Endothelial cell of umbilical vein (primary cell): ENCODE measurements around the gene OR2W3. TPM values are rescaled to one million over a fixed set of nuclear protein-coding genes. Genes with fewer than 3 reads are reported as not detected.

Experiments used
- BruUV-seq: library from RNA; stranded (reverse); fragments of 400-500 nt; replicated peaks from 2 replicates; lab custom pipeline; 2021; lab: Mats Ljungman, UMichigan
- CTCF ChIA-PET: fragments of 300-600, 350-600 bp; sonication (Branson Sonifier 250); formaldehyde crosslinking; loops from one replicate; lab custom pipeline; 2021; ENCODE audit warnings: antibody characterized with exemption, inconsistent platforms; lab: Charles Lee
- POLR2A ChIA-PET: fragments of 300-600, 350-600 bp; sonication (Branson Sonifier 250); formaldehyde crosslinking; loops from one replicate; lab custom pipeline; 2021; ENCODE audit warnings: antibody characterized with exemption, inconsistent platforms; lab: Charles Lee
- DNase-seq: peaks from one replicate; pipeline ENCODE4 v3.0.0-alpha.2; 2011; ENCODE audit warnings: low read depth, low spot score
- FAIRE-seq: peaks from 2 replicates; lab custom pipeline; 2011; peaks lifted over from hg19 to GRCh38; lab: Jason Lieb, UNC
- H2AFZ ChIP-seq: 2 replicates; pipeline ENCODE4 v1.6.0; 2012; ENCODE audit warnings: low read depth, low read length, control low read depth, inconsistent platforms
- H3K27ac ChIP-seq: 2 replicates; pipeline ENCODE4 v1.5.1; 2011; ENCODE audit warnings: low read depth, mild to moderate bottlenecking, control low read depth, low read length, moderate library complexity; ENCODE audit not compliant: insufficient read depth
- H3K27me3 ChIP-seq, 2 experiments: 2 replicates each; pipeline versions ENCODE4 v1.6.0 to v1.6.1; 2011; ENCODE audit warnings: low read length in 2 of 2, mixed read lengths in 1 of 2; ENCODE audit not compliant: control insufficient read depth in 2 of 2, insufficient read depth in 2 of 2
- H3K36me3 ChIP-seq, 2 experiments: 2 replicates in 1 of 2; 3 replicates in 1 of 2; pipeline ENCODE4 v1.5.1; 2011; ENCODE audit warnings: low read length in 2 of 2, mild to moderate bottlenecking in 1 of 2, moderate library complexity in 1 of 2; ENCODE audit not compliant: control insufficient read depth in 2 of 2, insufficient read depth in 2 of 2; ENCODE audit errors: extremely low read depth in 1 of 2
- H3K4me1 ChIP-seq: 3 replicates; pipeline ENCODE4 v1.5.1; 2011; ENCODE audit warnings: mild to moderate bottlenecking, low read length; ENCODE audit not compliant: control insufficient read depth, insufficient read depth; ENCODE audit errors: extremely low read depth
- H3K4me2 ChIP-seq: 2 replicates; pipeline ENCODE4 v1.6.1; 2011; ENCODE audit warnings: low read length, control low read depth, mixed read lengths; ENCODE audit not compliant: insufficient read depth
- H3K4me3 ChIP-seq, 3 experiments: fragments of 200-600 bp in 1 of 3; sonication (generic), shearing (Covaris generic) in 1 of 3; replicated peaks in 1 of 3; 2 replicates each; pipeline ENCODE4 v1.5.1; 2011 to 2016; ENCODE audit warnings: control low read depth in 3 of 3, low read length in 3 of 3, mild to moderate bottlenecking in 2 of 3, inconsistent platforms in 1 of 3, low read depth in 1 of 3, moderate library complexity in 1 of 3; ENCODE audit not compliant: insufficient read depth in 1 of 3
- H3K79me2 ChIP-seq: 2 replicates; pipeline ENCODE4 v1.6.0; 2012; ENCODE audit warnings: low read length, inconsistent platforms; ENCODE audit not compliant: control insufficient read depth, insufficient read depth
- H3K9ac ChIP-seq: replicated peaks from 2 replicates; pipeline ENCODE3; 2011; ENCODE audit warnings: low read length, control low read depth; ENCODE audit not compliant: insufficient read depth; ENCODE audit errors: extremely low read depth
- H3K9me1 ChIP-seq: replicated peaks from 3 replicates; pipeline ENCODE4 v1.6.0; 2011; ENCODE audit warnings: mild to moderate bottlenecking, low read length; ENCODE audit not compliant: control insufficient read depth, insufficient read depth; ENCODE audit errors: extremely low read depth
- H3K9me3 ChIP-seq: replicated peaks from 2 replicates; pipeline ENCODE4 v1.5.1; 2012; ENCODE audit warnings: low read length, inconsistent platforms; ENCODE audit not compliant: control insufficient read depth, insufficient read depth
- H4K20me1 ChIP-seq: replicated peaks from 2 replicates; pipeline ENCODE3; 2011; ENCODE audit warnings: mild to moderate bottlenecking, low read length; ENCODE audit not compliant: control insufficient read depth, insufficient read depth; ENCODE audit errors: extremely low read depth
- EZH2 ChIP-seq: IDR thresholded peaks from 2 replicates; pipeline ENCODE4 v1.6.1; 2012; ENCODE audit warnings: borderline replicate concordance, low read depth, mild to moderate bottlenecking, moderate library complexity, low read length, inconsistent platforms; ENCODE audit not compliant: severe bottlenecking
- FOS ChIP-seq: IDR thresholded peaks from 2 replicates; pipeline ENCODE4 v1.6.1; 2011; ENCODE audit warnings: mild to moderate bottlenecking, low read length, moderate library complexity, borderline replicate concordance; ENCODE audit not compliant: insufficient read depth
- GATA2 ChIP-seq: IDR thresholded peaks from 2 replicates; pipeline ENCODE4 v1.7.0; 2011; ENCODE audit warnings: low read depth, mild to moderate bottlenecking, moderate library complexity, mixed read lengths, low read length; ENCODE audit not compliant: insufficient read length, insufficient read depth
- JUN ChIP-seq: IDR thresholded peaks from 2 replicates; pipeline ENCODE4 v1.6.1; 2011; ENCODE audit warnings: borderline replicate concordance, low read depth; ENCODE audit not compliant: insufficient read length, insufficient read depth
- MYC ChIP-seq: IDR thresholded peaks from one replicate; pipeline ENCODE4 v1.6.1; 2011; ENCODE audit warnings: mild to moderate bottlenecking, low read depth, low read length
- POLR2A ChIP-seq: IDR thresholded peaks from 2 replicates; pipeline ENCODE4 v1.6.1; 2012; ENCODE audit warnings: low read depth, mild to moderate bottlenecking, control low read depth, low read length
- POLR2AphosphoS5 ChIP-seq: IDR thresholded peaks from 2 replicates; pipeline ENCODE4 v1.6.1; 2012; ENCODE audit warnings: low read depth, mild to moderate bottlenecking, control low read depth, low read length, moderate library complexity; ENCODE audit not compliant: insufficient read depth
- dilution Hi-C: fragments of 300-500 bp; cut with MboI; formaldehyde crosslinking; loops from one replicate; pipeline ENCODE4 v1.15.0; 2019; ENCODE audit warnings: low sequenced_read_pairs; ENCODE audit not compliant: extremely low pct_ligation_motif_present
- intact Hi-C: fragments of 100-400 bp; cut with micrococcal nuclease; formaldehyde crosslinking; loops from one replicate; pipeline ENCODE4 v1.10.0; 2022
- polyA plus RNA-seq, 4 experiments: library from polyadenylated mRNA; depleted of rRNA in 3 of 4; stranded (reverse) in 3 of 4; unstranded in 1 of 4; fragments of >200 nt; gene quantifications; 2 replicates each; pipeline versions ENCODE4 v1.2.1 to v1.2.3, GENCODE V29; 2011 to 2012; ENCODE audit warnings: missing spikeins in 1 of 4
- total RNA-seq: library from RNA; stranded (reverse); gene quantifications from 2 replicates; pipeline ENCODE4 v1.2.3, GENCODE V29; 2021
- TF ChIP-seq, protein P1 (sequence below): IDR thresholded peaks from 2 replicates; pipeline ENCODE4 v1.6.1; 2011; ENCODE audit not compliant: insufficient read depth, insufficient read length
- TF ChIP-seq, protein P2 (sequence below), 2 donors: IDR thresholded peaks; 1 replicate in 1 of 2; 2 replicates in 1 of 2; pipeline ENCODE4 v1.5.1; 2011; ENCODE audit warnings: low read length in 2 of 2, mild to moderate bottlenecking in 2 of 2, moderate library complexity in 2 of 2, control low read depth in 1 of 2, inconsistent platforms in 1 of 2, low read depth in 1 of 2; ENCODE audit not compliant: insufficient read depth in 1 of 2; ENCODE audit errors: extremely low read depth in 1 of 2

OR2W3 gene
- total and polyA plus RNA-seq, 2 donors (not counting 3 experiments of a cell fraction or from before 2014, with no cell fraction given) = not detected

DNA sequence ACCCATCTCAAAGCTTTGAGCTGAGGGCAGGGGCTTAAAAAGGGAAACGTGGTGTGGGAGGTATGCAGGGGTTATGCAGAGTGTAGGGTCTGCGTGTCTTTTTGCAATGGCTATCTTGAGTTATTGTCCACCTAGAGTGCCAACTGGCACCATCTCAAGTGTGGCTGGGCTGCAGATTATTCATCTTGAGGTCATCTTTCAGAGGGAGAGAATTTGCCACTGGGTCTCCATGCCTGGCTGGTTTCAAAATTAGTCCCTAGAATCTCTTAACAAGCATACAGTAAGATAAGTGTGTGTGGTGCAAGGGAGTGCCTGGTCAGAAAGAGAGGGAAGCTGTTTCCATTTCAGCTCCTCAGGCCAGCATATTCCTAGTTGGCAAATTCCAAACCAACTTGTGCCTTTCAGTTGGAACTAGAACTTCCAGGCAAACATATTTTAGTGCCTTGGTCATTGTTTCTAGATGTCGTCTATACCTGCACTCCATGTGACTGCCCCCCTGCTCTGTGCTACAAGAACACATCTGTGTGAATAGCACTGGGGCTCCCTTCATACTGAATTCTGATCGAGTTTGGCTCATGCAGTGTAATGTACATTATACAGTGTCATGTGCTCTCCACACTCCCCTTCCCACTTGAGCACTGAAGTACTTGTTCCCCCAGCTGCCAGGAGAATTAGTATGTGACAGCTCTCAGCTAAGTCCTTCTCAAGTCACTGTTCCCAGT lies 19.7 kb downstream of the OR2W3 start:
- no peaks in the 10 kb centered on the region for H3K36me3 ChIP-seq
- intact Hi-C loops (no loop called here), dilution Hi-C loops (no loop called here)
- ChIA-PET POLR2A (no interaction called here), CTCF (no interaction called here)
- no peaks in the 10 kb centered on the region for H3K4me1 ChIP-seq
- DNase-seq = no peak
- BruUV-seq = no TSS peak
- H3K27me3 ChIP-seq = no peaks in the 10 kb centered on the region
- H3K4me3 ChIP-seq = no peak overlapping the region
- FAIRE-seq = no peak
- H3K4me2 ChIP-seq = no peak overlapping the region
- H3K9me1 ChIP-seq = no peaks in the 10 kb centered on the region
- peaks cover 7% of the 10 kb centered on the region for H3K9me3 ChIP-seq
- H2AFZ ChIP-seq = no peak overlapping the region
- no peak overlapping the region for H3K27ac ChIP-seq
- H3K9ac ChIP-seq = no peak overlapping the region
- no peak for TF ChIP-seq EZH2
- no peak for TF ChIP-seq POLR2AphosphoS5
- TF ChIP-seq, protein P1, sequence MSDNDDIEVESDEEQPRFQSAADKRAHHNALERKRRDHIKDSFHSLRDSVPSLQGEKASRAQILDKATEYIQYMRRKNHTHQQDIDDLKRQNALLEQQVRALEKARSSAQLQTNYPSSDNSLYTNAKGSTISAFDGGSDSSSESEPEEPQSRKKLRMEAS = no peak
- TF ChIP-seq POLR2A = no peak
- TF ChIP-seq, protein P2, sequence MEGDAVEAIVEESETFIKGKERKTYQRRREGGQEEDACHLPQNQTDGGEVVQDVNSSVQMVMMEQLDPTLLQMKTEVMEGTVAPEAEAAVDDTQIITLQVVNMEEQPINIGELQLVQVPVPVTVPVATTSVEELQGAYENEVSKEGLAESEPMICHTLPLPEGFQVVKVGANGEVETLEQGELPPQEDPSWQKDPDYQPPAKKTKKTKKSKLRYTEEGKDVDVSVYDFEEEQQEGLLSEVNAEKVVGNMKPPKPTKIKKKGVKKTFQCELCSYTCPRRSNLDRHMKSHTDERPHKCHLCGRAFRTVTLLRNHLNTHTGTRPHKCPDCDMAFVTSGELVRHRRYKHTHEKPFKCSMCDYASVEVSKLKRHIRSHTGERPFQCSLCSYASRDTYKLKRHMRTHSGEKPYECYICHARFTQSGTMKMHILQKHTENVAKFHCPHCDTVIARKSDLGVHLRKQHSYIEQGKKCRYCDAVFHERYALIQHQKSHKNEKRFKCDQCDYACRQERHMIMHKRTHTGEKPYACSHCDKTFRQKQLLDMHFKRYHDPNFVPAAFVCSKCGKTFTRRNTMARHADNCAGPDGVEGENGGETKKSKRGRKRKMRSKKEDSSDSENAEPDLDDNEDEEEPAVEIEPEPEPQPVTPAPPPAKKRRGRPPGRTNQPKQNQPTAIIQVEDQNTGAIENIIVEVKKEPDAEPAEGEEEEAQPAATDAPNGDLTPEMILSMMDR (IDR thresholded peaks at IDR 0.05; ENCODE audit: extremely low read depth in 1 of 2, insufficient read depth in 1 of 2, low read depth in 1 of 2, low read length in 2 of 2) = no peak
- TF ChIP-seq GATA2 = no peak
- TF ChIP-seq MYC = no peak
- no peak for TF ChIP-seq FOS
- no peak for TF ChIP-seq JUN
- no peaks in the 10 kb centered on the region for H3K79me2 ChIP-seq
- no peaks in the 10 kb centered on the region for H4K20me1 ChIP-seq
